HG03025 (cell line): Measurements from ENCODE around the gene DDX54.

Experiments used
- ATAC-seq: cut with Tn5 transposase; IDR thresholded peaks from one replicate; pipeline ENCODE4 v1.9.1; 2021; ENCODE audit warnings: mild to moderate bottlenecking, moderate library complexity; ENCODE audit not compliant: unreplicated experiment, low FRiP score

The DDX54 gene

DNA sequence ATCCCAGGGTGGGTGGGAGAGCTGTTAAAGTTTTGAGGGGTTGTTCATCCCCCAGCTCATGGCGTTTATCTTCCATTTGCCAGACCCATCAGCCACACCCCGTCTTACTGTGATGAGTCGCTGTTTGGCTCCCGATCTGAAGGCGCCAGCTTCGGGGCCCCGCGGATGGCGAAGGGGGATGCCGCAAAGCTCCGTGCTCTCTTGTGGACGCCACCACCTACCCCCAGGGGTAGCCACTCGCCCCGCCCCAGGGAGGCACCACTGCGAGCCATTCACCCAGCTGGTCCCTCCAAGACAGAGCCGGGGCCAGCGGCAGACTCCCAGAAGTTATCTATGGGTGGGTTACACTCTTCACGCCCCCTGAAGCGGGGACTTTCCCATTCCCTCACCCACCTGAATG lies 5.9 kb upstream of the DDX54 start:
- ATAC-seq = no peak

DNA sequence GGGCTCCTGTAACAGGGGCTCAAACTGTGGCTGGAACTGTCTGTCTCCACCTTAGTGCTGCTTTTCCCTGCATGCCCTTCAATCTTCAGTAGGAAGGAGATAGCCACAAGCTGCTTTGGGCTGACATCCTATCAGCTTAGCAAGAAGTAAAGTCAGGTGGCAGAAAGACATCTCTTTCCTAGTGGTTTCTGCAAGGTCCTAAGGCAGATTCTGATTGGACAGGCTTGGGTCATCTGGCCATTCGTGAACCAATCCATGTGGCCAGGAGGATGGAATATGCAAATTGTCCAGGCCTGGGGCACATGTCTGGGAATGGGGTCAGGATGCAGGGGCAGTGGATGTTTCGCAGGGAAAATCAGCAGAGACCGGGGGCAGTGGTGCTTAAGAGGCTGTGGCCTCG lies 5.5 kb upstream of the DDX54 start:
- no peak for ATAC-seq

DNA sequence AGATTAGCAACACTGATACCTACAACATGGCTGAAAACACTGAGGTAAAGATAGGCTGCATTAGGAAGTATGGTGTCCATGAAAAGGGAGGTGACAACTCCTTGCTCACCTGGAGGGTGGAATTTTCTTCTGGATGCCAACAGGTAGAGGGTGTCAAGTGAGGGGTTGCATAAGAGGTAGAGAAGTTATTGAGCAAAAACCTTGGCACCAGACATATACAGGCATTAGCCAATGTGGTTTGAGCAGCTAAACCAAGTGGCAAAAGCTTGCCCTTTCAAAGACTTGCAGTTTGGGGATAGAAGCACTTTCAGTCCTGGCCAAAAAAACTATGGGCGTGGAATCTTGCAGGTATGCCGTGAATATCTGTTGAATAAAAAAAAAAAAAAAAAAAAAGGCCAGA lies 4.1 kb upstream of the DDX54 start:
- ATAC-seq = no peak

DNA sequence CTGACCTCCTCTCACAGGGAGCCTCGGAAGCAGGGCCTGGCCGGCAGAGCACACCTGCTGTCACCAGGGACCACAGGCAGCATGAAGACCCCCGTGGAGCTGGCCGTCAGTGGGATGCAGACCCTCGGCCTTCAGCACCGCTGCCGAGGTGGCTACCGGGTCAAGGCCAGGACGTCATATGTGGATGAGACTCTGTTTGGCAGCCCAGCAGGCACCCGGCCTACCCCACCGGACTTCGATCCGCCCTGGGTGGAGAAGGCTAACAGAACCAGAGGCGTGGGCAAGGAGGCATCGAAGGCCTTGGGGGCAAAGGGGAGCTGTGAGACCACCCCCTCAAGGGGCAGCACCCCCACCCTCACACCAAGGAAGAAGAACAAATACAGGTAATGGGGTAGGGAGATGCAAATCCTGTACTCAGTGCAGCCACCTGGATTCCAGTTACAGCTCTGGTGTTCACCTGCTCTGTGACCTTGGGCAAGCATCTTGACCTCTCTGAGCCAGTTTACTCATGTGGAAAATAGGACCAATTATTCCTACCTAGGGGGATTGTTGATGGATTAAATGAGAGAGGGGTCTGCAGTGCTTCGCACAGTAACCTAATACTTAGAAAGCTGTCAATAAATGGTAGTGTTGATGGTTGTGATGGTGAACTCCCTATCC lies 1.5 kb upstream of the DDX54 start:
- ATAC-seq = no peak

DNA sequence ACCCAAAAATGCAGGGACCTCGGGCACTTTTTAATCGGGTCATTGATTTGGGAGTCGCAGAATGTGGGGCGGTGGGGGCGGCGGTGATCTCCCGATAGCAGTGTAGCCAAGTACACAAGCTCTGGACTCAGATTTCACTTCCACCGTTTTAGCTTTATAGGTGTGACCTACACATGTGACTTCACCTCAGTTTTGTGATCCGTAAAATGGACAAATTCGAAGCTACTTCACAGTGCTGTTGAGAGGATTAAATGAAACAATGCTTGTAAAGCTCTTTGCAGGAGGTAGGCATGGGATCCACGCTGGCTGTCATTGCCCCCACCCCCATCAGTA lies 721 bp upstream of the DDX54 start:
- ATAC-seq = no peak

DNA sequence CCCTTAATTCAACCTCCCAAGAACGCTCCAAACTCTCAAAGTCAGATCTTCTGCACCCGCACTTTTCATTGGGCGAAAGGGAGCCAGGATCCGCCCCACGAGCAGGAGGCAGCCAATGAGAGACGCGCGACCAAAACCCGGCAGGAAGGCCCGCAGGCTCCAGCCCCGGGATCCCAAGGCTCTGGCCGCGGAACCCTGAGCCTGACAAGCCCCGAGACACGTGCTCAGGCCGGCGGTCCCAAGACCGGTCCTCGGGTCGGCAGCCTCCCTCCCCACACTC lies 438 bp downstream of the DDX54 start:
- ATAC-seq = peak; percentile 77

DNA sequence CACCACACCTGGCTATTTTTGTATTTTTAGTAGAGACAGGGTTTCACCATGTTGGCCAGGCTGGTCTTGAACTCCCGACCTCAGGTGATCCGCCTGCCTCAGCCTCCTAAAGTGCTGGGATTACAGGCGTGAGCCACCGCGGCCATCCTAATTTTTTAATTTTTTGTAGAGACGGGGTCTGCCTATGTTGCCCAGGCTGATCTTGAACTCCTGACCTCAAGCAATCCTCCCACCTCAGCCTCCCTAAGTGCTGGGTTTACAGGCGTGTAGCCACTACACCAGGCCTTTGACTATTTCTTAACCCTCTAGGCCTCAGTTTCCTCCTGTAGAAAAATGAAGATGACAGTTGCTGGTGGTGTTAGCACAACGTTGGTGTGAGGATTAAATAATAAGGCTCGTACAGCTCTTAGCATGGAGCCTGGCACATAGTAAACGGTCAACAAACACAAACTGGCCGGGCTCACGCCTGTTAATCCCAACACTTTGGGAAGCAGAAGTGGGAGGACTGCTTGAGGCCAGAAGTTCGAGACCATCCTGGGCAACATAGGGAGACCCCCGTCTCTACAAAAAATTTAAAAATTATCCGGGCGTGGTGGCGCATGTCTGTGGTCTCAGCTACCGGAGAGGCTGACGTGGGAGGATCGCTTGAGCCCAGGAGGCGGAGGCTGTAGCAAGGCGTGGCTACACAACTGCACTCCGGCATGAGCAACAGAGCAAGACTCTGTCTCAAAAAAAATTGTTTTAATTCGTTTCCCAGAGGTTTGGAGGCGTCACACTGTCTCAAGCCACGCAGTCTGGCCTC lies 979 bp downstream of the DDX54 start:
- ATAC-seq = peak; percentile 40

DNA sequence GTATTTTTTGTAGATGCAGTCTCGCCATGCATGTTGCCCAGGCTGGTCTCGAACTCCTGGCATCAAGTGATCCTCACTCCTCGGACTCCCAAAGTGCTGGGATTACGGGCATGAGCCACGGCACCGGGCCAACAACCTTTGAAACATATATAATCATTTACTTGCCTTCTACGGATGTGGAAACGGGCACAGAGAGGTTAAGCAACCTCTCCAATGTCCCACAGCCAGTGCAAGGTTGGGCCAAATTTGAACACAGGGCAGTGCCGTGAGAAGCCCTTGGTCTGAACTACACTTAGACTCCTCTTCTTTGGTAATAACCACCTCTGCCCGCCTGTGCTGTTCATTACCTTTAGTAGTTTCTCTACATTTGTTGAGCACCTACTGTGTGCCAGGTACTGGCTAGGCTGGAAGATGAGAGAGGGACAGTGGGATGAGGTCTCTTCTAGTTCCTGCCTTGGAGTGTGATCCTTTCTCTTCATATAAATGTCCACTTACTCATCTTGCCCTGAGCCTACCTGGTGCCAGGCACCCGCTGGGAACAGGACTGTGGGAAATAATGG lies 2.2 kb downstream of the DDX54 start:
- no peak for ATAC-seq

DNA sequence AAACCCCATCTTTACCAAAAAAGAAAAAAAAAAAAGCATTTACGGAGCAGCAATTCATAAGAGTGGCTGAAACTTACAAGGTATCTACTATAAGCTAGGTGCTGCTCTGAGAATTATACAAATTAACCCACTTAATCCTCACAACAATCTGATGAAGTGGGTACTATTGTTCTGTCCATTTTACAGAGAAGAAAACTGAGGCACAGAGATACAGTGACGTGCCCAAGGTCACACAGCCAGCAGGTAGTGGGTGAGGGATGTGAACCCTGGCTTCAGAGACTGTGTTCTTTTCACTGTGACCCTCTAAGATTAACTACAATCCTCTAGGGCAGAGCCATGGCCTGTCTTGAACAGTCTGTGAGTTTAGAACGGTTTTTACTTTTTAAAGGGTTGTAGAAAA lies 3.3 kb downstream of the DDX54 start:
- ATAC-seq = no peak

DNA sequence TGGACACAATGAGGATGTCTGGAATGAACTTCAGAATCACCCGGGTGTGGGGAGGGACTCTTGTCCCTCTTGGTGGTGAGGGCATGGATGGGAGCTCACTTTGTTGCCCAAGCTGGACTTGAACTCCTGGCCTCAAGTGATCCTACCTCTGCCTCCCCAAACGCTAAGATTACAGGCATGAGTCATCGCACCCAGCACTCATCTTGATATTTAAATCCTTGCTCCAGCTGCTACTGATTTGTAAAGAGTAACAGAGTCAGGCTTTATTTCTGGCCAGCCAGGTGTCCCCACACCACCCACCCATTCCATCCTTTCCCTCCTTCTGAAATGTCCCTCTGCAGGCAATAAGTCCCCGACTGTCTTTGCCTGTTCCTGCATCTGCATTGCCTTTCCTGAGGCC lies 4.9 kb downstream of the DDX54 start:
- ATAC-seq = no peak

DNA sequence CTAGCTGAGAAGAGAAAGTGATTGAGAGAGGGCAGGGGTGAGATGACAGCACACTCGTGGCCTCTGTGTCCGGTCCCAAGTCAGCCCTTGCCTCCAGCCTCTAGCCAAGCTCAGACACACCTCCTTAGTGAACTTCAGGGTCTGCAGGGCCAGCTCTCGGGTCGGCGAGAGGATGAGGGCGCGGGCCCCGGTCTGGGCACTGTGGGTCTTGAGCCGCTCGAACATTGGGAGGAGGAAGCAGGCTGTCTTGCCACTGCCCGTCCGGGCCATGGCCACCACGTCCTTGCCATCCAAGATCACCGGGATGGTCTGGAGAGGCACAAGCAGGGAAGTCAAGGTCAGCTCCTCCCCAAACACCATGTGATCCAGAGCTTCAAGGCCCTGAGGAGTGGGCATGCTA lies 6.3 kb downstream of the DDX54 start:
- no peak for ATAC-seq

DNA sequence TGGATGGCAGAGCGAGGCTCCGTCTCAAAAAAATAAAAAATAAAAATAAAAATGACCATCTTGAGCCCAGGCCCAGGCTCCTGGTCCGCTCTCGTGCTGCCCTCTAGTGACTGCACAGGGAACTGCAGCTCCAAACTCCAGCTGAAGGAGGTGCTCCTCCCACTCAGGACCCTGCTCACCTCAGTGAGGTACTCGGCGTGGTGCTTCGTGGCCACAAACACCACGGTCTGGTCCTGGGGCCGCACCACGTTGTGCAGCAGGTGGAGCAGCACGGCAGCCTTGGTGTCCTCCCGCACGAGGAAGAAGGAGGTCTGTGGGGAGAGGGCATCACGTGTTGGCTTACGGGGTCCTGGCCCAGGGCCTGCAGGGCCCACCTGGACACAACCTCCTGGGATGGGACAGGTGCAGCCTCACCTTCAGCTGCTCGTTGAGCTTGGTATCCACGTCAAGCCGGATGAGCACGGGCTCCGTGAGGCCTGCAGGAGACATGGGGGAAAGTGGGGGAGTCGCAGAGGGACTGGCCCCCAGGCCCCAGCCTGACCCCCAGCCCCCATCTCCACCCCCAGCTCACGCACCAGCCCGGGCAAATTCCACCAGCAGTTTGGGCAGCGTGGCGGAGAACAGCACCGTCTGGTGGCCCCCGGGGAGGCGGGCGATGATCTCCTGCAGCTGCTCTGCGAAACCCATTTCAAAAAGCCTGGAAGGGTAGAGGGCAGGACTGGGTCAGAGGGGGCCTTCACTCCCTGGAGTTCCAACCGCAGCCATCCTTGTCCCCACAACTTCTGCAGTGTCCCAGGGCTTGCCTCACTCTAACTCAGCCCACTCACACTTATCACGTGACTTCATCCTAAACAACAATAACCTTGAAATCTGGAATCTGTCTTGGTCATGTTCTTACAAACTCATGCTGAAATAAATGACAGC lies 10.6 kb downstream of the DDX54 start:
- ATAC-seq = no peak

DNA sequence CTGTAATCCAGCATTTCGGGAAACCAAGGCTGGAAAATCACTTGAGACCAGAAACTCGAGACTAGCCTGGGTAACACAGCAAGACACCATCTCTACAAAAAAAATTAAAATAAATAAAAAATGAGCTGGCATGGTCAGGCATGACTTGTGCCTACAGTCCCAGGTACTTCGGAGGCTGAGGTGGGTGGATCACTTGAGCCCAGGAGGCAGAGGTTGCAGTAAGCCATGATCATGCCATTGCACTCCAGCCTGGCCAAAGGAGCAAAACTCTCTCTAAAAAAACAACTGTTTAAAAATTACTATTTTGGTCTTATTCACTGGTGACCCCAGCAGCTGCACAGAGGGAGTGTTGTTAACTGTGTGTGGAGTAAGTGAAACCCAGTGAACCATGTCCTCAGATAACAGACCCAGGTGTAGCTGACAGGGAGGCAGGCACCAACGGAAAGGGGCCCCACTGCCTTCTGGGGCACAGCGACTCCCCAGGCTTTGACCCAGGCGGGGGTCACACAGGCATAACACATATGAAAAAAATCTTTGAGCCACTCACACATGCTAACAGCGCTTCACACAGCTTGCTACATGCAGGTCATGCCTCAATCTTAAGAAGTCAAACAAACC lies 12.1 kb downstream of the DDX54 start:
- ATAC-seq = no peak

DNA sequence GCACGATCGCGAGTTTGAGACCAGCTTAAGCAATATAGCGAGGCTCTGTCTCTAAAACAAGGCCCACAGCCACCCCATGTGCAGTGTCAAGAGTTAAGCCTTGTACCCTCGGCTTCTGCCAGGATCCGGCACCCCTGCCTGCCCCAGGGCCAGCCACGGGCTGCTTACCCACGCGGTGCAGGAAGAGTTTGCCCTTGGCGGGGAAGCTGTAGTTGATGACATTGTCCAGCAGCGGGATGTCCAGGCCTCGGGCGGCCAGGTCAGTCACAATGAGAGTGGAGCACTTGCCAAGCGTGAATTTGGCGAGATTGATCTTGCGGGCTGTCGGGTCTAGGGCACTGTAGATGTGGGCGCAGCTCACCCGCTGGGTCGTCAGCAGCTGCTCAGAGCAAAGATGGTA lies 13.1 kb downstream of the DDX54 start:
- no peak for ATAC-seq

DNA sequence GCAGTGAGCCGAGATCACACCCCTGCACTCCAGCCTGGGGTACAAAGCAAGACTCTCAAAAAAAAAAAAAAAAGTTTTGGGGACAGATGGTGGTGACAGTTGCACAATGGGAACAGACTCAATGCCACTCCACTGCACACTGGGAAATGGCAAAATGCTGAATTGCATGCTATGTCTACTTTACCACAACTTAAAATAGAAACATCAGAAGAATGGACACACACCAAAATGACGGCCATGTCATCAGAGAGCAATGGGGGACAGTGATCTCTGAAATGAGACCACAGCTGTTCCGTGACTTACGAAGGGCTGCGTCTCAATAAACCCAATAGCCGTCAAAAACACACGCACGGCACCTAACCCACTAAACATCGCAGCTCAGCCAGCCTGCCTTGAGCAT lies 13.7 kb downstream of the DDX54 start:
- ATAC-seq = no peak

DNA sequence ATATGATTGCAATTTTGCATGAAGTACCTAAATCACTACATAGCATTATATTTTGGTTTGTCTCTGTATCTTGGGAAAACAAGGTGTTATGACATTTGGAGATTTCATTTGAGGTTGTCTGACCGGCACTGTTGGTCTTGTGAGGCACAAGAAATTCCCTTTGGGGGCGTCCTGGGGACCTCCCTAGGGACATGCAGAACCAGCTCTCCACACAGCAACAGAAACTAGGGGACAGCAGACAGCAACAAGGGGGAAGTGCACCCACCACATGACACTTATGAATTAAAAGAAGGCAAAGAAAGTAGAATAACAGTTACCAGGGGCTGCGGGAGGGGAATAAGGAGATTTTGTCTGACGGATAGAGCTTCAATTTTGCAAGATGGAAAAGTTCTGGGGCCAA lies 14.4 kb downstream of the DDX54 start:
- no peak for ATAC-seq

DNA sequence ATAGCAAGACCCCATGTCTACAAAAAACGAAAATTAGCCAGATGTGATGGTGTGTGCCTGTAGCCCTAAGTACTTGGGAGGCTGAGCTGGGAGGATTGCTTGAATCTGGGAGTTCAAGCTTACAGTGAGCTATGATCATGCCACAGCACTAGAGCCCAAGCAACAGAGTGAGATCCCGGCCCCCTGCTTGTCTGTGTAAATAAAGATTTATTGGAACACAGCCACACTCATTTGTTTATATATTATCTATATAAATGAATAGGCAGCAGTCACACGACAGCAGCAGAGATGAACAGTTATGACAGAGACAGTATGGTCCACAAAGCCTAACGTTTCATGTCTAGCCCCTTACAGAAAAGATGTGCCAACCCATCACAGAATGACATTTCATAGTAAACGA lies 14.8 kb downstream of the DDX54 start:
- ATAC-seq = no peak

DNA sequence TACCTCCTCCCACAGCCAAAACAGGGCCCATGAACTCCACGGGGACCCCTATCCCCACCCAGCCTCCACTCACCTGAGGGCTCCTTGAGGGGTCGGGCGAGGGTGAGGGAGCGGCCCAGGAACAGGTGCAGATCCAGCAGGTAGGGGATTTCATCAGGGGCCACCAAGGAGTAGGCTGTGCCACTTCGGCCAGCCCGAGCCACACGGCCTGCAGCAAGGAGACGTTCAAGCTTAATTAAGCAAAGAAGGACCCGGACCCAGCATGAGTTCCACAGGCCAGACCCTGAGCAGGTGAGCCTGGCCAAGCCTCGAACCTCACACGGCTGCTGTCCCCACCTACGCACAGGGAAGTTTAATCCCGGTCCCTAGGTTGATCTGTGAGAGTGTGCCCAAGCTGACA lies 15.6 kb downstream of the DDX54 start:
- no peak for ATAC-seq

DNA sequence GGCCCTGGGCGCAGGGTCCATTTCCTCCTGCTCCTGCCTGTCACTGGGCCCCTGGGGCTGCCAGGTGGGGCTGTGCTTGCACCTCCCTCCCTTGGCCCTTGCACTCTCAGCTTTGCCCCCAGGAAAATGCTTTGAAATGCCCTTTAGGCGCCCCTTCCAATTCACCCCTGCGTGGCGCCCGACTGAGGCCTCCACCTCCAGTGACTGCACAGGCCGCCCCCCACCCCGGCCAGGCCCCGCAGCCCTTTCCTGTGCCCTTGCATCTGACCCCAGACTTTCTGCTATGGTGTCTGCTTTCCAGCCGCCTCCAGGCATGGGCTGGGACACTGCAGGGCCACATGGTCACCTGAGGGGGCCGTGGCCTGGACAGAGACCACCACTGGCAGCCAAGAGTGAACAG lies 17.4 kb downstream of the DDX54 start:
- no peak for ATAC-seq

DNA sequence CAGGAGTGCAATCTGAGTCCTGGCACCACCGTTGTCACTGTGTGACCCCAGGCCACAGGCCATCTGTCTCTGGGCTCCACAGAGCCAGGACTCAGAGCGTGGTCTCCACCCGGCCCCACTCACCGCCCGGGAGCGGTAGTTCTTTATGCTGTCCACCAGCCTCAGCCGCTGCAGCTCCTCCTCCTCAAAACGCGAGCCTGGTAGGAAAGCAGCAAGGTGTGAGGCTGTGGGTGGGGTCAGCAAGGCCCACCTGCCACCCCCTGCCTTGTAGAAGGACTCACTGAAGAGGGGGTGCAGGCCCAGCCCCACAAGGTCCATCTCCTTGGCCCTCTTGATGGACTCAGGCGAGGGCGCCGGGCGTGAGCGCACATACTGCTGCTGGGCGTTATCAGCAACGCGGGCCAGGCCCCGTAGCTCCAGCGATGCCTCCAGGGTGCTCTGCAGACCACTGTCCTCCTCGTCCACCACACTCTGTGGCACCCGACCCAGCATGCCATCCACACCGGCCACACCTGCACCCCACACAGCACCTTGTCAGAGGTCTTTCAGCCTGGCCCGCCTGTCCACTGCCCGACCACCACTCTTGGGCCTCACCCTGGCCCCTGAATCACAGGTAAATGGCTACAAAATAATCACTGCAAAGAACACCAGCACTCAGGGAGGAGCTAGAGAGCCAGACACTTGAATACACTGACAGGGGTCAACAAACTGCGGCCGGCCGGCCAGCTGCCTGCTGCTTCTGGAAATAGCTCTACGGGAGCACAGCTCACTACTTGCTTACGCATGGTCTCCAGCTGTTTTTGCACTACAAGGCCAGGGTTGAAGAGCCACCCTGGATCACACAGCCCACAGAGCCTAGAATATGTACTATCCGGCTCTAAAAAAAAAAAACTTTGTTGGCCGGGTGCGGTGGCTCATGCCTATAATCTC lies 19.5 kb downstream of the DDX54 start:
- ATAC-seq = no peak
